Articular chondrocyte of knee joint (primary cell): Measurements from ENCODE around the gene LY86. TPM values are rescaled to one million over a fixed set of nuclear protein-coding genes. Genes with fewer than 3 reads are reported as not detected.

Experiments
- total RNA-seq: library from RNA; depleted of rRNA; stranded (reverse); fragments of >200 nt; gene quantifications from 2 replicates; pipeline ENCODE4 v1.2.3, GENCODE V29; 2012

Gene LY86
- total RNA-seq, result not detected in 2 replicates

DNA sequence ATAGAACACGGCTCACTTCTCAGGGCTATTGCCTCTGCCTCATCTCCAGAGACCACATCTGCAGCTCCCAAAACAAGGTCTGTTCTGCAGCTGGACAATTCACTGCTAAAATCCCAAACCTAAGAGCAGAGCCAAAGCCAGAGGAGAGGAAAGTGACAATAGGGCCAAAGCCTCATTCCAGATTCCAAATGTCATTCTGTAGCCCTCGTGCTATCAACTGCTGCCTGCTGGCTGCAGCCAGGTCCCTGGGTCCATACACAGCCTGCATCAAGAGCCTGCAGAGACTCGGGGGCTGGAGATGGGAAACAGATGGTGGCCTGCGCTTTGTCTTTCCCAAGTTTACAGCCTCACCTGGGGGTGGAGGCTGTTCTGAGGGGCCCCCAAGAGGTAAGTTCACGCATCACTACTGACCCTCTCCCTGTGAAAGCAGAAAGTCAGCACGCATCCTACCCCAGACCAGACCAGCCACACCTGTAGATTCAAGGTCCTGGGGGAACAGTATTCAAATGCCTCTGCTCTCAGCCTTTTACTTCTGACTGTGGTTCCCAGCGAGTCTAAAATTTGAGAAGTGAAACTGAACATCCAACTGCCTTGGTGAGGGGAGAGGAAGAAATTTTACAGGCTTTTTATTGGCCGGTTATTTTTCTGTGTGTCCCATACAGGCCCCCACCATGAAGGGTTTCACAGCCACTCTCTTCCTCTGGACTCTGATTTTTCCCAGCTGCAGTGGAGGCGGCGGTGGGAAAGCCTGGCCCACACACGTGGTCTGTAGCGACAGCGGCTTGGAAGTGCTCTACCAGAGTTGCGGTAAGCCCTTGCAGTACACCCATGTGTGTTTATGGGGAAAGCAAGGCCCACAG is at the start of gene LY86:
TSS of gene LY86 (plus strand) at position 657 of the 860 bp plus-strand sequence. CDS start at position 672, 15 bp downstream.

